SH-SY5Y (cell line): Measurements from ENCODE around the gene TOLLIP.

Experiments
- GATA2 ChIP-seq: IDR thresholded peaks from 2 replicates; pipeline ENCODE4 v1.6.1; 2011; ENCODE audit warnings: mild to moderate bottlenecking, low read depth, low read length
- GATA3 ChIP-seq: IDR thresholded peaks from 2 replicates; pipeline ENCODE4 v1.6.1; 2011; ENCODE audit warnings: low read depth, mild to moderate bottlenecking, low read length, moderate library complexity

DNA sequence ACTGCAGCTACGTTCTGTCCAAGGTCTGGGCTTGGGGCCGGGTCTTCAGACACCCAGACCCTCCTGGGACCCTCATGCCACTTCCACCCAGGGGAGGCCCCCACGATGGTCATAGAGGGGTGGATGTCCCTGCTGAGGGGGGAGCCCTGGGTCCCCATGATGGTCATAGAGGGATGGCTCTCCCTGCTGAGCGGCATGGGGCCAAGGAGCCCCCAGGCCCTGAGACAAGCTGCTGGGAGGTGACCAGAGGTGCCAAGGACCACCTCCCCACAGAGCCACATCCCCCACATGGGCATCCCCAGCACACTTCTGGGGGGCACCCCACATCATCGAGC, 79.3 kb downstream of the TOLLIP start:
- TF ChIP-seq GATA3 (no peak), GATA2 (no peak)
